ENCODE results near the gene LMBRD1. TPM values are rescaled to one million over a fixed set of nuclear protein-coding genes. Genes with fewer than 3 reads are reported as not detected.

The LMBRD1 gene
- total RNA-seq, 1 donor from 2014 or later, result 39.1 TPM

DNA sequence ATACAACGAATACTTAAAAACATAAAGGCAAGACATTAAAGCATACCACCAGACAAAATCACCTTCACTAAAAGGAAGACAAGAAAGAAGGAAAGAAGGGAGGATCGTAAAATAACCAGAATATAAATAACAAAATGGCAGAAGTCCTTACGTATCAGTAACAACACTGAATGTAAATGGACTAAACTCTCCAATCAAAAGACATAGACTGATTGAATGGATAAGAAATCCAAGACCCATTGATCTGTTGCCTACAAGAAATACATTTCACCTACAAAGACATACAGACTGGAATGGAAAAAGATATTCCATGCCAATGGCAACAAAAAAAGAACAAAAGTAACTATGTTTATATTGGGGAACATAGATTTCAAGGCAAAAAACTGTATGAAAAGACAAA is 74.1 kb downstream of the LMBRD1 start:
- DNase-seq (ENCODE audit: low spot score, unreplicated experiment), result no peak
- Mint-ChIP-seq H3K27me3 (no peaks in the 10 kb centered on the region), H3K9me3 (ENCODE audit: low read depth) (peaks cover 40% of the 10 kb centered on the region), H3K4me3 (ENCODE audit: low read depth) (no peak overlapping the region), H3K27ac (no peak overlapping the region), H3K36me3 (ENCODE audit: insufficient read depth) (peaks cover 44% of the 10 kb centered on the region), H3K4me1 (ENCODE audit: low read depth) (no peaks in the 10 kb centered on the region)
- TF ChIP-seq, protein P1, sequence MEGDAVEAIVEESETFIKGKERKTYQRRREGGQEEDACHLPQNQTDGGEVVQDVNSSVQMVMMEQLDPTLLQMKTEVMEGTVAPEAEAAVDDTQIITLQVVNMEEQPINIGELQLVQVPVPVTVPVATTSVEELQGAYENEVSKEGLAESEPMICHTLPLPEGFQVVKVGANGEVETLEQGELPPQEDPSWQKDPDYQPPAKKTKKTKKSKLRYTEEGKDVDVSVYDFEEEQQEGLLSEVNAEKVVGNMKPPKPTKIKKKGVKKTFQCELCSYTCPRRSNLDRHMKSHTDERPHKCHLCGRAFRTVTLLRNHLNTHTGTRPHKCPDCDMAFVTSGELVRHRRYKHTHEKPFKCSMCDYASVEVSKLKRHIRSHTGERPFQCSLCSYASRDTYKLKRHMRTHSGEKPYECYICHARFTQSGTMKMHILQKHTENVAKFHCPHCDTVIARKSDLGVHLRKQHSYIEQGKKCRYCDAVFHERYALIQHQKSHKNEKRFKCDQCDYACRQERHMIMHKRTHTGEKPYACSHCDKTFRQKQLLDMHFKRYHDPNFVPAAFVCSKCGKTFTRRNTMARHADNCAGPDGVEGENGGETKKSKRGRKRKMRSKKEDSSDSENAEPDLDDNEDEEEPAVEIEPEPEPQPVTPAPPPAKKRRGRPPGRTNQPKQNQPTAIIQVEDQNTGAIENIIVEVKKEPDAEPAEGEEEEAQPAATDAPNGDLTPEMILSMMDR (IDR thresholded peaks at IDR 0.05; ENCODE audit: unreplicated experiment), result no peak

DNA sequence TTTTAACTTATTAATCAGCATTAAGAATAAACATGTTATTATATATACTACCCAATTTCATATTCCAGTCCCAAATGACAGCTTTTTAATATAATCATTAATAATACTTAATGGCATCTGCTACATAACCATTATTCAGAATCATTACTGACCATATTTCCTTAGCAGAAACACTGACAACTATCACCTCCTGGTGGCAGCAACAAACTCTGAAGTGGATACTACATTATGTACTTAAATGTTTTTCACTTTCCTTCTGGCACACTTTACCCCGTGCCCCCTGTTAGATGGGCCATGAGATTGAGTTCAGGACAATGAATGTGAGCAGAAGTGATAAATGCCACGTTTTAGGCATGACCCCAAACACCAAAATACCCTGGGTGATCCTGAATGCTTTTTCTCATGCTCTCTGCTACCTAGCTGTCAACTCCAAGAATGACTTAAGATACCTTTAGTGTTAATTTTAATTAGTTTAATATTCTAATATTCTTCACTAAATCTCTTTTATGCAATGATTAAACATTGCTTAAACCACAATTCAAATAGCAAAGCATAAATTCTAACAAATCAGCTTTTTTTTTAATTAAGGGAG is 77.1 kb downstream of the LMBRD1 start:
- H3K27me3 Mint-ChIP-seq, result no peaks in the 10 kb centered on the region
- no peak for DNase-seq (ENCODE audit: low spot score, unreplicated experiment)
- H3K4me3 Mint-ChIP-seq (ENCODE audit: low read depth), result no peak overlapping the region
- peaks cover 27% of the 10 kb centered on the region for H3K36me3 Mint-ChIP-seq (ENCODE audit: insufficient read depth)
- TF ChIP-seq, protein P1 (IDR thresholded peaks at IDR 0.05; ENCODE audit: unreplicated experiment), result peak; percentile 53
- no peaks in the 10 kb centered on the region for H3K4me1 Mint-ChIP-seq (ENCODE audit: low read depth)
- peaks cover 21% of the 10 kb centered on the region for H3K9me3 Mint-ChIP-seq (ENCODE audit: low read depth)
- H3K27ac Mint-ChIP-seq, result no peak overlapping the region

DNA sequence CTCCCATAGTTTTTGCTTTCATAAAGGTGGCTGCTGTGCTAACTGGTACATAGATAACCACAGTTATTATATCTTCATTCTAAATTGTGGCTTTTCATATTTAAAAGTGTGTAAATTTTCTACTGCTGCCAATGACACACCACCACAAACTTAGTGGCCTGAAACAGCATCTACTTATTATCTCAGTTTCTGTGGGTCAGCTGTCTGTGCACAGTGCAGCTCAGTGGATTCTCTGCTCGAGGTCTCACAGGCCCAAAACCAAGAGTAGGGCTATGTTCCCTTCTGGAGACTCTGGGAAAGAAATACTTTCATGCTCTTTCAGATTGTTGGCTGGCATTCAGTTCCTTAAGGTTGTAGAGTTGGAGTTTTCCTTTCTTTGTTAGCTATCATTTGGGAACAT is 90.1 kb downstream of the LMBRD1 start:
- TF ChIP-seq, protein P1 (IDR thresholded peaks at IDR 0.05; ENCODE audit: unreplicated experiment), result no peak
- Mint-ChIP-seq H3K9me3 (ENCODE audit: low read depth) (no peaks in the 10 kb centered on the region), H3K27me3 (no peaks in the 10 kb centered on the region), H3K4me1 (ENCODE audit: low read depth) (no peaks in the 10 kb centered on the region), H3K36me3 (ENCODE audit: insufficient read depth) (peaks cover 12% of the 10 kb centered on the region), H3K4me3 (ENCODE audit: low read depth) (no peak overlapping the region), H3K27ac (no peak overlapping the region)
- DNase-seq (ENCODE audit: low spot score, unreplicated experiment), result no peak

DNA sequence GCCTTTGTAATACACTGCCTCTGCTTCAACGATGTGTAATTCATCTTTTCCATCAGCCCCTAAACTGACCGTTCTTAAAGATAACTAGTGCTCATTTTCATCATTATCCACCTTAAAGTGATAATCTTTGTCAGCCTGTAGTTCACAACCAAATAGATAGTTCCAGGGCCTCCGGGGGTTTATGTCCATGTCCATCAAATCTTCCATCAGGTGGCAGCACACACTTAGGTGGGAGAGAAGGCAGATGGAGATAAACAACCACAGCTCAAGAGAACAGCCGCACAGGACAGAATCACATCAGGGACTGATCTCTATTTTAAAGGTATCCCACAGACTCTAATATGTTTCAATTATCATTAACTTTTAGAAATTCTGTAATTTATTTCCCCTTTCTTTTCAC is 90.9 kb downstream of the LMBRD1 start:
- TF ChIP-seq, protein P1 (IDR thresholded peaks at IDR 0.05; ENCODE audit: unreplicated experiment), result no peak
- H3K27me3 Mint-ChIP-seq, result no peaks in the 10 kb centered on the region
- no peak for DNase-seq (ENCODE audit: low spot score, unreplicated experiment)
- no peaks in the 10 kb centered on the region for H3K9me3 Mint-ChIP-seq (ENCODE audit: low read depth)
- no peak overlapping the region for H3K27ac Mint-ChIP-seq
- no peak overlapping the region for H3K4me3 Mint-ChIP-seq (ENCODE audit: low read depth)
- H3K36me3 Mint-ChIP-seq (ENCODE audit: insufficient read depth), result peaks cover 12% of the 10 kb centered on the region
- no peaks in the 10 kb centered on the region for H3K4me1 Mint-ChIP-seq (ENCODE audit: low read depth)

DNA sequence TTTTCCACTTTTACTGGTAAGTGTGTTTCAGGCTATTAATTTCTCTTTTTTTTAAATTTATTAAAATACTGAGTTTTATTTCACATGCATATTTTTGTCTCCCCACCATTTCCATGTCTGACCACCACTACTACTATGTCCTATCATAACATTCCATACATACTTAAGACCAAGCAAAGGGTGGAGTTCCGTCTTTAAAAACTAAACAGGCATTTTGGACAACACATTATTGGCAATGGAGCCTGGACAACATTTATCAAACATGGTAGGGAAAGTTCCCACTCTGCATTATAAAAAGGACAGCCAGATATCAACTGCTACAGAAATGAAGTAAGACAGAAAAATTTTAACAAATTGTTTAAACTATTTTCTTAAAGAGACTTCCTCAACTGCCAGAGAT is 91.9 kb downstream of the LMBRD1 start:
- no peak overlapping the region for H3K4me3 Mint-ChIP-seq (ENCODE audit: low read depth)

More for the DNA sequence above, 91.9 kb downstream of the LMBRD1 start:
- DNase-seq (ENCODE audit: low spot score, unreplicated experiment), result no peak
- Mint-ChIP-seq H3K27me3 (no peaks in the 10 kb centered on the region), H3K4me1 (ENCODE audit: low read depth) (no peaks in the 10 kb centered on the region), H3K9me3 (ENCODE audit: low read depth) (no peaks in the 10 kb centered on the region), H3K36me3 (ENCODE audit: insufficient read depth) (peaks cover 10% of the 10 kb centered on the region), H3K27ac (no peak overlapping the region)
- TF ChIP-seq, protein P1 (IDR thresholded peaks at IDR 0.05; ENCODE audit: unreplicated experiment), result no peak
